ENCODE data around the gene CDHR2. TPM values are rescaled to one million over a fixed set of nuclear protein-coding genes. Genes with fewer than 3 reads are reported as not detected.
A peak's percentile ranks its signal among the peaks of the same experiment; 100 is the strongest.

CDHR2 gene
- total and polyA plus RNA-seq, 2 of the 13 experiments (the other 11 are each of a cell fraction or from before 2014, with no cell fraction given), result 17.9 to 20.9 TPM

- TF ChIP-seq ZMAT5 (CRISPR knock-in tag; IDR thresholded peaks at IDR 0.05; ENCODE audit: borderline replicate concordance, low read depth), result no peak
These were observed 67.4 kb downstream of the CDHR2 start (continued) for GRCh38 chr5:176616511-176616910.

- BruUV-seq (replicated peaks), result no TSS peak
- Histone ChIP-seq H3K9ac (ENCODE audit: insufficient read depth, low read depth, low read length) (no peak overlapping the region), H3K4me2 (ENCODE audit: low read depth, low read length) (peak overlapping the region; percentile 12; the same call in 1 of the 2 replicates), H3K4me1 (ENCODE audit: insufficient read depth, low read length) (no peaks in the 10 kb centered on the region), H4K20me1 (ENCODE audit: insufficient read depth, low read length) (no peaks in the 10 kb centered on the region), H2AFZ (ENCODE audit: low read length) (no peak overlapping the region), H3K79me2 (ENCODE audit: insufficient read depth, low read length) (no peaks in the 10 kb centered on the region), H3K27me3 (ENCODE audit: control insufficient read depth in 1 of 2, insufficient read depth in 2 of 2, low read length in 2 of 2) (peaks cover 8 to 58% of the 10 kb centered on the region in 2 experiments), H3K27ac (ENCODE audit: extremely low read length, insufficient read depth, low read length) (no peak overlapping the region), H3K4me3 (replicated peaks in 1 of 3; ENCODE audit: insufficient read depth in 1 of 3, low read depth in 2 of 3, low read length in 3 of 3) (no peak overlapping the region), H3K36me3 (replicated peaks in 1 of 2; ENCODE audit: control insufficient read depth in 1 of 2, insufficient read depth in 2 of 2, low read length in 2 of 2) (no peaks in the 10 kb centered on the region), H3K9me3 (ENCODE audit: low read length) (no peaks in the 10 kb centered on the region)
- 51% methylated on average over 17 of the region's 19 CpGs for WGBS (ENCODE audit: low lambda C conversion rate)
- TF ChIP-seq ZNF687 (CRISPR knock-in tag; IDR thresholded peaks at IDR 0.05), result 0 out of 2 replicates have a peak, but pooled peaks have one; percentile 0
- no peak for TF ChIP-seq KLF6 (CRISPR knock-in tag; IDR thresholded peaks at IDR 0.05)
- ChIA-PET POLR2A (no interaction called here), CTCF (ENCODE audit: low intra/inter-chr PET ratio, low total read pairs) (no interaction called here)
- in situ Hi-C loops (cut with HindIII; ENCODE audit: extremely low pct_ligation_motif_present, low pct_unique_long_range_greater_than_20kb), result no loop called here
- intact Hi-C loops (cut with micrococcal nuclease; ENCODE audit: unreplicated experiment), result no loop called here
- ATAC-seq (no peak), DNase-seq (ENCODE audit: low spot score) (no peak), FAIRE-seq (no peak)
These were observed 69.6 kb downstream of the CDHR2 start for GRCh38 chr5:176618783-176619182.

Data from HepG2 (cell line).